Neural cell (in vitro differentiated cells): ENCODE data around the gene MEF2A.

ENCODE experiments used
- EZH2 ChIP-seq: fragments of 200-600, 300-800 bp; shearing (Covaris generic), sonication (generic); IDR thresholded peaks from 2 replicates; pipeline ENCODE4 v1.6.1; 2014; ENCODE audit warnings: antibody characterized with exemption, low read length, borderline replicate concordance, mild to moderate bottlenecking; ENCODE audit not compliant: insufficient read depth, poor library complexity, severe bottlenecking
- MXI1 ChIP-seq: fragments of 450-650 bp; conservative IDR thresholded peaks from 2 replicates; pipeline ENCODE4 v1.6.1; 2014; ENCODE audit warnings: antibody characterized with exemption, mild to moderate bottlenecking; ENCODE audit not compliant: poor library complexity, severe bottlenecking
- POLR2AphosphoS5 ChIP-seq: IDR thresholded peaks from 2 replicates; pipeline ENCODE4 v1.6.1; 2012
- TF ChIP-seq, protein P1 (sequence below): fragments of 450-650 bp; IDR thresholded peaks from 2 replicates; pipeline ENCODE4 v1.5.1; 2014; ENCODE audit warnings: antibody characterized with exemption, mild to moderate bottlenecking, moderate library complexity; ENCODE audit not compliant: poor library complexity, severe bottlenecking

DNA sequence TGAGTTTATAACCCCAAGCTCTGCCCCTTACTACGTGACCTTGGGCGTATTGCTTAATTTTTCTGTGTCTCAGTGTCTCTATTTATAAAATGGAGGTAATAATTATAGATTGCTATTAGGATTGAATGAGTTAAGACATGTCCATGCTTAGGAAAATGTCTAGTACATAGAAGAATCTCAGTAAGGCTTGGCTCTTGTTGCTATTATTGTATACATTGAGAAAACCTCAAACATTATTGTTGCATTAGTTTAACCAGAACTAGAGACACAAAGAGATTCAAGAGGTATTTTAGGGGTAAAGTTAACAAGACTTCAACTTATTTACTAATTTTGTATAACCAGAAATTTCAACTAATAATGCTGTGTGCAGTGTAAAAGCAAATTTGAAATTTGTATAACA is 66.7 kb downstream of the MEF2A start:
- TF ChIP-seq EZH2 (no peak), MXI1 (no peak), POLR2AphosphoS5 (no peak)
- TF ChIP-seq, protein P1, sequence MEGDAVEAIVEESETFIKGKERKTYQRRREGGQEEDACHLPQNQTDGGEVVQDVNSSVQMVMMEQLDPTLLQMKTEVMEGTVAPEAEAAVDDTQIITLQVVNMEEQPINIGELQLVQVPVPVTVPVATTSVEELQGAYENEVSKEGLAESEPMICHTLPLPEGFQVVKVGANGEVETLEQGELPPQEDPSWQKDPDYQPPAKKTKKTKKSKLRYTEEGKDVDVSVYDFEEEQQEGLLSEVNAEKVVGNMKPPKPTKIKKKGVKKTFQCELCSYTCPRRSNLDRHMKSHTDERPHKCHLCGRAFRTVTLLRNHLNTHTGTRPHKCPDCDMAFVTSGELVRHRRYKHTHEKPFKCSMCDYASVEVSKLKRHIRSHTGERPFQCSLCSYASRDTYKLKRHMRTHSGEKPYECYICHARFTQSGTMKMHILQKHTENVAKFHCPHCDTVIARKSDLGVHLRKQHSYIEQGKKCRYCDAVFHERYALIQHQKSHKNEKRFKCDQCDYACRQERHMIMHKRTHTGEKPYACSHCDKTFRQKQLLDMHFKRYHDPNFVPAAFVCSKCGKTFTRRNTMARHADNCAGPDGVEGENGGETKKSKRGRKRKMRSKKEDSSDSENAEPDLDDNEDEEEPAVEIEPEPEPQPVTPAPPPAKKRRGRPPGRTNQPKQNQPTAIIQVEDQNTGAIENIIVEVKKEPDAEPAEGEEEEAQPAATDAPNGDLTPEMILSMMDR, result no peak
